GM12872 (cell line): ENCODE data around the gene HSPG2.

Experiments used
- CTCF ChIP-seq: IDR thresholded peaks from 3 replicates; pipeline ENCODE4 v1.5.1; 2011; ENCODE audit warnings: low read depth, mild to moderate bottlenecking, low read length, moderate library complexity; ENCODE audit not compliant: insufficient read depth

Gene HSPG2

GRCh38 chr1:21930629-21931170 lies 6.4 kb downstream of the HSPG2 start:
- TF ChIP-seq CTCF = no peak

GRCh38 chr1:21930080-21930571 lies 7.0 kb downstream of the HSPG2 start:
- no peak for TF ChIP-seq CTCF

- no peak for TF ChIP-seq CTCF
Measured at GRCh38 chr1:21927533-21928237, 9.4 kb downstream of the HSPG2 start.

GRCh38 chr1:21926814-21927532 lies 10.1 kb downstream of the HSPG2 start:
- TF ChIP-seq CTCF = no peak

- no peak for TF ChIP-seq CTCF
Measured at GRCh38 chr1:21926065-21926464, 11.0 kb downstream of the HSPG2 start.

- TF ChIP-seq CTCF = no peak
Measured at GRCh38 chr1:21925334-21925940, 11.7 kb downstream of the HSPG2 start.

- TF ChIP-seq CTCF = no peak
Measured at GRCh38 chr1:21924503-21925005, 12.6 kb downstream of the HSPG2 start.
